Measurements from ENCODE around the gene HSF2.

GRCh38 chr6:122374307-122374706 lies 25.1 kb upstream of the HSF2 start:
- TF ChIP-seq, protein P1, sequence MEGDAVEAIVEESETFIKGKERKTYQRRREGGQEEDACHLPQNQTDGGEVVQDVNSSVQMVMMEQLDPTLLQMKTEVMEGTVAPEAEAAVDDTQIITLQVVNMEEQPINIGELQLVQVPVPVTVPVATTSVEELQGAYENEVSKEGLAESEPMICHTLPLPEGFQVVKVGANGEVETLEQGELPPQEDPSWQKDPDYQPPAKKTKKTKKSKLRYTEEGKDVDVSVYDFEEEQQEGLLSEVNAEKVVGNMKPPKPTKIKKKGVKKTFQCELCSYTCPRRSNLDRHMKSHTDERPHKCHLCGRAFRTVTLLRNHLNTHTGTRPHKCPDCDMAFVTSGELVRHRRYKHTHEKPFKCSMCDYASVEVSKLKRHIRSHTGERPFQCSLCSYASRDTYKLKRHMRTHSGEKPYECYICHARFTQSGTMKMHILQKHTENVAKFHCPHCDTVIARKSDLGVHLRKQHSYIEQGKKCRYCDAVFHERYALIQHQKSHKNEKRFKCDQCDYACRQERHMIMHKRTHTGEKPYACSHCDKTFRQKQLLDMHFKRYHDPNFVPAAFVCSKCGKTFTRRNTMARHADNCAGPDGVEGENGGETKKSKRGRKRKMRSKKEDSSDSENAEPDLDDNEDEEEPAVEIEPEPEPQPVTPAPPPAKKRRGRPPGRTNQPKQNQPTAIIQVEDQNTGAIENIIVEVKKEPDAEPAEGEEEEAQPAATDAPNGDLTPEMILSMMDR (IDR thresholded peaks at IDR 0.05), result no peak
- no peak for TF ChIP-seq EZH2 (IDR thresholded peaks at IDR 0.05; ENCODE audit: borderline replicate concordance, insufficient read depth, low read depth, low read length, poor library complexity, severe bottlenecking)

Measured in B cell (primary cell).